NCI-H2029 (cell line): Measurements from ENCODE around the gene GFRA4.
"Not testable (repeated sequence)": the region's sequence is repeated elsewhere in the genome, so short reads cannot be mapped to it uniquely, and the experiment has no call there.

ENCODE experiments used
- DNase-seq: peaks from one replicate; lab custom pipeline; 2025; lab: John Stamatoyannopoulos, UW

Gene GFRA4

DNA sequence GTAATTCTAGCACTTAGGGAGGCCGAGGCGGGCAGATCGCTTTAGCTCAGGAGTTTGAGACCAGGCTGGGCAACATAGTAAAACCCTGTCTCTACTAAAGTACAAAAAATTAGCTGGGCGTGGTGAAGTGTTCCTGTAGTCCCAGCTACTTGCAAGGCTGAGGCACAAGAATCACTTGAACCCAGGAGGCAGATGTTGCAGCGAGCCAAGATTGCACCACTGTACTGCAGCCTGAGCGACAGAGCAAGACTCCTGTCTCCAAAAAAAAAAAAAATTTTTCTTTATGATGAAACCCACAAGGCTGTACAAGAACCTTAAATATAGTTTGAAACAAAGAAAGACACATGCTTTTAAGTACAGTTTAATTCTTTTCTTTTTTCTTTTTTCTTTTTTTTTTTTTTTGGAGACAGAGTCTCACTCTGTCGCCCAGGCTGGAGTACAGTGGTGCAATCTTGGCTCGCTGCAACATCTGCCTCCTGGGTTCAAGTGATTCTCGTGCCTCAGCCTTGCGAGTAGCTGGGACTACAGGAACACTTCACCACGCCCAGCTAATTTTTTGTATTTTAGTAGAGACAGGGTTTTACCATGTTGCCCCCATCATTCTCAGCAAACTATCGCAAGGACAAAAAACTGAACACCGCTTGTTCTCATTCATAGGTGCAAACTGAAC lies 47.9 kb downstream of the GFRA4 start:
- DNase-seq = not testable (repeated sequence)

DNA sequence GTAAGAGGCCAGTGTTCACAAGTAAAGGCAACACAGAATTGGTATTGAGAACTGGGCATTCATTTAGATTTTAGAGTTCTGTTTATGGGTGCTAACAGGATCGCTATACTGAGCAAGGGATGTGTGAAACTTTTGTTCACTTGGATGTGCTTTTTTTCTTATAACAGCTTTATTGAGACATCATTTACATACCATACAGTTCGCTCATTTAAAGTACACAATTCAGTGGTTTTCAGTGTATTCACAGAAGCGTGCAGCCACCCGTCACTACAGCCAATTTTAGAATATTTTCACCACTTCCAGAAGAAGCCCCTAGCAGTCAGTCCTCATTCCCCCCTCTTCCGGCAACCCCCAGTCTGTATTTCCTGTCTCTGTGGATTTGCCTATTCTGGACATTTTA lies 48.7 kb downstream of the GFRA4 start:
- DNase-seq = no peak

DNA sequence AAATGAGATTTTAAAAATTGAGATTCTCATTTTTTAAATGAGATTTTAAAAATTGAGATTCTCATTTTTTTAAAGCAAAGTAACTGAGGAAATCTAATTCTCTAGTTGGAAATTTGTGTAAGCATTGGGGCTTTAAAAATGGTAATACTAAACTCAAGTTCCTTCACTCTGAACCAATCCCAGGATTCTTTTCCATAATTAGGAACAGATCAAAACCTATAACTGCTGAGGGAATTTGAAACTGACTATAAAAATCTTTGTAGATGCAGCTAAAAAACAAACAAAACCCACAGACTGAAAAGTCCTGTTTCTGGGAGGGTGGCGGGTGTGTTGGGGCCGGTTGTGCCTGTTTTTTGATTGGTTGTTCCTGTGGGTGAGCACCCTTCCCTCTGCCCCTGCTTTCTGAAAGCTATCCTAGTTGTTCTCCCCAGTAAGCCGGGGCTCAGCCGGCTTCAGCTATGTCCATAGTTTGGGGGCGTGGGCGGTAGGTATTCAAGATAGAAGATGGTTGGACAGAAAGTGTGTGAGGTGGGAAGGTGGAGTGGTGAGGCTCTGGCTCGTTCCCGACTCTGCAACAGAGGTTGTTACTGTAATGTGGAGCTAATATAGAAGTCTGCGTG lies 49.3 kb downstream of the GFRA4 start:
- no peak for DNase-seq

DNA sequence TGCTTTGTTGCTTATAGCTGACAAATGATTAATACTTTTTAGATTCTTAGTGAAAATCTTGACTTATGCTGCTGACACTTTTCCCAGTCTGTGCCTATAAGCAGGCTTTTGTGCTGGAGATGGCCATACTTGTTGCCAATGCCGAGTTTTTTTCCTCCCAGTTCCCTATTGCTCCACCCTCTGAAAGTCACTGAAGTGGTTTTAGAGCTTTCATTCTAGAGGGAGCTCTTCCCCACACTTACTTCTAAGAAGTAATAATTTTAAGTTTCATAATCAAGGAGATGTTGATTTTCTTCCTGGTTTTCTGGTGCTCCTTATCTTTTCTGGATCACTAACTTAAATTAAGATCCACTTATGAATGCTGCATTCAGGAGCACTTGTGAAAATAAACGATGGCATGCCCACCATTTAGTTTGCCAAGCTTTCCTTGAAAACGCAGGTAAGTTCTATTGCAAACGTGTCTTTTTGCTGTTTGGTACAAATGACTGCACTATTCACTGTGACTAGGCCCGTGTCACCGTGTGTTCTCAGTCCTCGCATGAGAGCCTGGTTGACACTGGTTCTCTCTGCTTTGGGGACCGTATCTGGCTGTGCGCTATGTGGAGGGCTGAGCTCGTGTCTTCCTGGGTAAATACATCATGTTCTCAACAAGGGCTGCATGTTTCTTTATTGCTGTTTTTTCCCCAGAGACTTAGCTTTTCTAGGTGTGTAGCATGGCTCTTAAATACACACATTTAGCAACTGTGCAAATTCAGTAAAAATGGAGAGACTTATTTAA lies 50.2 kb downstream of the GFRA4 start:
- DNase-seq = no peak

DNA sequence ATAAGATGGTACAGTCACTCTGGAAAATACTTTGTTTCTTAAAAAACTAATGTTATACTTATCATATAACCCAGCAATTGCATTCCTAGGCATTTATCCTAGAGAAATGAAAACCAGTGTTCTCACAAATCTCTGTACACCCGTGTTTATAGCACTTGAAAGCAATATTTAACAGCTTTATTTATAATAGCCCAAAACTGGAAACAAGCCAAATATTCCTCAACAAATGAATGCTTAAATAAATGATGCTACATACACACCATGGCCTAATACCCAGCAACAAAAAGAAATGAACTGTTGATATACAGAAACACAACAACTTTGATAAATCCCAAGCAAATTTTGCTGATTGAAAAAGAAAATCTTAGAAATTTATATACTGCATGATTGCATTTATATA lies 51.3 kb downstream of the GFRA4 start:
- DNase-seq = no peak
